Fibroblast of the aortic adventitia (primary cell): ENCODE results near the gene SYT17. TPM values are rescaled to one million over a fixed set of nuclear protein-coding genes. Genes with fewer than 3 reads are reported as not detected.
A peak's percentile ranks its signal among the peaks of the same experiment; 100 is the strongest.

ENCODE experiments used
- DNase-seq: peaks from one replicate; pipeline ENCODE4 v3.0.0-alpha.2; 2010; ENCODE audit warnings: low read depth
- H3K4me3 ChIP-seq: 2 replicates; pipeline ENCODE4 v1.5.1; 2011; ENCODE audit warnings: low read depth, mild to moderate bottlenecking, control low read depth, low read length, moderate library complexity
- total RNA-seq: library from RNA; depleted of rRNA; stranded (reverse); fragments of >200 nt; gene quantifications from 2 replicates; pipeline ENCODE4 v1.2.3, GENCODE V29; 2012; ENCODE audit warnings: low replicate concordance
- TF ChIP-seq, protein P1 (sequence below): IDR thresholded peaks from 2 replicates; pipeline ENCODE4 v1.5.1; 2011; ENCODE audit warnings: mild to moderate bottlenecking, low read length, control low read depth, inconsistent platforms; ENCODE audit not compliant: insufficient read depth

The SYT17 gene, protein sequence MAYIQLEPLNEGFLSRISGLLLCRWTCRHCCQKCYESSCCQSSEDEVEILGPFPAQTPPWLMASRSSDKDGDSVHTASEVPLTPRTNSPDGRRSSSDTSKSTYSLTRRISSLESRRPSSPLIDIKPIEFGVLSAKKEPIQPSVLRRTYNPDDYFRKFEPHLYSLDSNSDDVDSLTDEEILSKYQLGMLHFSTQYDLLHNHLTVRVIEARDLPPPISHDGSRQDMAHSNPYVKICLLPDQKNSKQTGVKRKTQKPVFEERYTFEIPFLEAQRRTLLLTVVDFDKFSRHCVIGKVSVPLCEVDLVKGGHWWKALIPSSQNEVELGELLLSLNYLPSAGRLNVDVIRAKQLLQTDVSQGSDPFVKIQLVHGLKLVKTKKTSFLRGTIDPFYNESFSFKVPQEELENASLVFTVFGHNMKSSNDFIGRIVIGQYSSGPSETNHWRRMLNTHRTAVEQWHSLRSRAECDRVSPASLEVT
- under 0.01 TPM in 1 of 2 replicates, not detected in the other for total RNA-seq

DNA sequence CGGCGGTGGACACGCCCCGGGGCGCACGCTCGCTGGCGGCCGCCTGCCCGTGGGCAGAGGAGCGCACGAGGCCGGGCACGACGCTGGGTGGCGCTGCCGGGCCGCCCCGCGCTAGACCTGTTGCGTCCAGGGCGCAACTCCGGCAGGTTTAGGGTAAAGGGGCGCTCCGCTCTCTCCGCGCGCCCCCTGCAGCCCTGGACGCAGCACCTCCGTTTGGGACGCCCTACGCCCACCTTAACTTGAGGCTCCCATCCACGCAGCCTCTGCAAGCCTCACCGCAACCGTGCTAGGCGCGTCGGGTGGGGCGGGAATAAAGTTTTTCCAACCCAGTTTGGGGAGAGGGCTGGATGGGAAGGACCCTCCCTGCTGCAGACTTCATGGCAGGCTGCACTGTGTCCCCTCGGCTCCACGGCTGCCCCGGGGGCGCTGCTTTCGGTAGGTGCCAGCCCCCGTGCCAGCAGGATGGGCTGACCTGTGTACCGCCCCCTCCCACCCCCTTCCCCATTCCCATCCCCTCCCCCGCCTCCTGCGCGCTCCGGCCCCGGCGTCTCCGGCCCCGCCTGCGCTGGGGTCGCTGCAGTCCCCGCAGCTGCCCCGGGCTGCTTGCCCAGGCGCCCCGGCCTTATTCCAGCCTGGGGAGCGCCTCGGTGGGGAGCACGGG is at the start of gene SYT17:
SYT17 (plus strand) TSS at position 531 of the 661 bp plus-strand sequence. CDS start 407 bp downstream, outside the sequence.
- TF ChIP-seq, protein P1, sequence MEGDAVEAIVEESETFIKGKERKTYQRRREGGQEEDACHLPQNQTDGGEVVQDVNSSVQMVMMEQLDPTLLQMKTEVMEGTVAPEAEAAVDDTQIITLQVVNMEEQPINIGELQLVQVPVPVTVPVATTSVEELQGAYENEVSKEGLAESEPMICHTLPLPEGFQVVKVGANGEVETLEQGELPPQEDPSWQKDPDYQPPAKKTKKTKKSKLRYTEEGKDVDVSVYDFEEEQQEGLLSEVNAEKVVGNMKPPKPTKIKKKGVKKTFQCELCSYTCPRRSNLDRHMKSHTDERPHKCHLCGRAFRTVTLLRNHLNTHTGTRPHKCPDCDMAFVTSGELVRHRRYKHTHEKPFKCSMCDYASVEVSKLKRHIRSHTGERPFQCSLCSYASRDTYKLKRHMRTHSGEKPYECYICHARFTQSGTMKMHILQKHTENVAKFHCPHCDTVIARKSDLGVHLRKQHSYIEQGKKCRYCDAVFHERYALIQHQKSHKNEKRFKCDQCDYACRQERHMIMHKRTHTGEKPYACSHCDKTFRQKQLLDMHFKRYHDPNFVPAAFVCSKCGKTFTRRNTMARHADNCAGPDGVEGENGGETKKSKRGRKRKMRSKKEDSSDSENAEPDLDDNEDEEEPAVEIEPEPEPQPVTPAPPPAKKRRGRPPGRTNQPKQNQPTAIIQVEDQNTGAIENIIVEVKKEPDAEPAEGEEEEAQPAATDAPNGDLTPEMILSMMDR, result peak; percentile 33
- peak; percentile 25 for DNase-seq
- no peak within 1 kb of the TSS for H3K4me3 ChIP-seq

DNA sequence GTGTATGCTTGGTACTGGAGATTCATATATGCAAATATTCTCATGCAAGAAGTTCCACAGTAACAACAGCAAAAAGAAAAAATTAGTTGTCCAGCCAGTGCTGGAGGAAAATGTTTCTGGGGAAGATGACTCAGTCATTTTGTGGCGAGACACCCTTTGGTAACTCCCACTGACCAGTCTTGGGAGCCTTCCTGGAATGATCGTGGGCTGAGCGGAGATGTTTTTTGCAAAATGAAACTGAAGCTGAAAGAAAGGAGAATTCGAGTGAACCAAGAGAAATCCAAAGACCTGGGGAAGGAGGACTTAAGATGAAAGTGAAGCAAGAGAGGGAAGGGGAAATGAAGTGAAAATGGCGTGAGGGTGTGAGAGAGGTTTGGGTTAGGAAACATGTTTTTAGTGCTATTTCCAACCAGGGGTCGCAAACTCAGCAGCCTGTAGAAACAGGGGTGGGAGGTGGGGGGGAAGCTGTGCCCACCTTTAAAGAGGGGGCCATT is 49.1 kb upstream of the SYT17 start:
- peak overlapping the region; percentile 70 for H3K4me3 ChIP-seq
- TF ChIP-seq, protein P1, result no peak
- DNase-seq, result peak; percentile 94

DNA sequence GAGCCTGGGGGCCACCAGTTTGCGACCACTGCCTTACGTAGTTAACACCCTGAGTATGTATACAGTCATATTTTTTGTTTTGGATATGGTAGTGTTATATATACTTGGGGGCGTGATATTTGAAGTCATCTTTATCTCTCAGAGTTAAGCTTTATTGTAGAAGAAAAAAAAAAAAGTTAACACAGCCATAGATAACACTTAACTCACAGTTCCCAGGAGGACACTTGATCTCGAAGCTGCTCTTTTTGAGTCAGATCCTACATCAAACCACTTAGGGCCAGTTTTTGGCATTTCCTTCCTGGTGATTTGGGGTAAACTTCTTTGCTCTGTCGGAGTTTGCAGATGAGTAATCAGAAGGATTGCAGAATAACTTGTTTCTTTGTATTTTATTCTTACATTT is 48.5 kb upstream of the SYT17 start:
- peak overlapping the region; percentile 70 for H3K4me3 ChIP-seq
- peak; percentile 89 for DNase-seq
- TF ChIP-seq, protein P1, result no peak

DNA sequence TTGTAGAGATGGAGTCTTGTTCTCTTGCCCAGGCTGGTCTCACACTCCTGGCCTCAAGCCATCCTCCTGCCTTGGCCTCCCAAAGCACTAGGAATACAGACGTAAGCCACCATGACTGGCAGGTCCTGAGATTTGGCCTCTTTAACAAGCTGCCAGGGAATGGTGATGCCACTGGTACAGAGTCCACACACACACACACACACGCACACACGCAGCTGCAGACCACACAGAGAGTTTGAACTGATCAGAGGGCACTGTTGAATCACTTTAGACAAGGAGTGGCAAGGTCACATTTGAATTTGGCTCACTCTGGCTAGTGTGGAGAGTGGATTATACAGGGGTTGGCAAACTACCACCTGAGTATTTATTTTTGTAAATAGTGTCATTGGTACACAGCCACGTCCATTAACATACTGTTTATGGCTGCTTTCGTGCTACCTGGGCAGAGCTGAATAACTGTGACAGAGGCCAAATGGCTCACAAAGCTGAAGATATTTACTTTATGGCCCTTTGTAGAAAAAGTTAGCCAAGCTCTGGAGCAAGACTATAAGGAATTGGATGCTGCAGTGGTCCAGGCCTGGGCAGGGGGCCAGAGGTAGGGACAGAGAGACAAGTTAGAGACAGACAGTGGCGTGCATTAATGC is 44.4 kb upstream of the SYT17 start:
- DNase-seq, result no peak
- TF ChIP-seq, protein P1, result no peak
- no peak overlapping the region for H3K4me3 ChIP-seq

DNA sequence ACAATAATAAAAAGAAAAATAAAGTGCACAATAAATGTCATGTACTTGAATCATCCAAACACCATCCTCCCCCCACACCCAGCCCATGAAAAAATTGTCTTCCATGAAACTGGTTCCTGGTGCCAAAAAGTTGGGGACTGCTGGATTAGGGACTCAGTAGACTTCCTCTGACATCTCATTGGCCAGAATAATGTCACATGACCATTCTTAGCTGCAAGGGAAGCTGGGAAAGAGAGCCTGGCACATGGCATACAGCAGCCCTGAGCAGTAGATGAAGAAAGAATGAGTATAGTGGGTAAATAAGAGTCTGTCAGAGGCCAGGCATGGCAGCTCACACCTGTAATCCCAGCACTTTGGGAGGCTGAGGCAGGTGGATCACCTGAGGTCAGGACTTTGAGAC is 41.7 kb upstream of the SYT17 start:
- TF ChIP-seq, protein P1, result no peak
- no peak overlapping the region for H3K4me3 ChIP-seq
- no peak for DNase-seq

DNA sequence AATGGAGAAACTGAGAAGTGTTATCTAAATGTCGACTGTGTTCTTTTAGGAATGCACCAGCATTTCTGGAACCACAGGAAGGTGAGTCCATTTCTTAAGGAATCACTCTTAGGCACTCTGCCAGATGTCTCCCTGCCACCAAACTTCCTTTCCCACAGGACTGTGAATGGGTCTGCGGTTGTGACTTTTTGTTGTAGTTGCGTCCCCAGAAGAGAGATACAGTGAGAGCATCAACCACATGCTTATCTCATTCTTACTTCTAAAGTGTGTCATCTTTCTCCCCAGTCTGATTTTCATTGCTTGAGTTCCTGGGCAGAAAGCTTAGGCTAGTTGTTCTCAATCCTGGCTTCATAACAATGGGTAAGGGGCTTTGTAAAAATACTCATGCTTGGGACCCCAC is 40.8 kb upstream of the SYT17 start:
- no peak for DNase-seq
- no peak overlapping the region for H3K4me3 ChIP-seq
- TF ChIP-seq, protein P1, result no peak
